ENCODE measurements around the gene CLIC5. TPM values are rescaled to one million over a fixed set of nuclear protein-coding genes. Genes with fewer than 3 reads are reported as not detected.

The CLIC5 gene
- total RNA-seq, 2 donors from 2014 or later: 1.6 to 3.3 TPM

GRCh38 chr6:46029602-46030001 is 13.9 kb upstream of the CLIC5 start:
- Histone ChIP-seq H3K4me1 (no peaks in the 10 kb centered on the region), H3K27me3 (no peaks in the 10 kb centered on the region), H3K36me3 (replicated peaks in 1 of 2; ENCODE audit: insufficient read depth in 1 of 2, low read depth in 2 of 2) (no peaks in the 10 kb centered on the region), H3K4me3 (no peak overlapping the region), H3K9me3 (no peaks in the 10 kb centered on the region), H3K27ac (no peak overlapping the region)
- ATAC-seq (no peak), DNase-seq (no peak)
- WGBS, 2 donors: 83 to 94% methylated on average over 1 of the region's 1 CpG
- intact Hi-C loops (cut with DNase I): no loop called here
- TF ChIP-seq CTCF (IDR thresholded peaks at IDR 0.05) (no peak), POLR2A (IDR thresholded peaks at IDR 0.05) (no peak)

DNA sequence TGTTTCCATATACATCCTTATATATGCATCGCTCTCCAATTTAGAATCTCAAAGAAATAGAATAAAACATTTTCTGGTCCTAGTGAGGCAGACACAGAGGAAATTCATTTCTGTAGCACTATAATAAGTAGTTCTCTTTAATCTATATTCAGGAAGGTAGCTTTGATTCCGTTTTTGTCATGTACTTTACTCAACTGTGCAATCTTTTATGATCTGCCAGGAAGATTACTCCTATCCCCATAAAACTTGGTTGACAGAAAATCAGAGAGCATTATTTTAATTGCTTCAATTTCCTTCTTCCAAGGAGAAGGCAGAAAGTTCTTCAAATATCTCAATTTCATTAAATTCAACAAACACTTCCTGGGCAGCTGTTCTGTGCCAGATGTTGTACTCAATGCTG is 10.6 kb upstream of the CLIC5 start:
- intact Hi-C loops (cut with DNase I): no loop called here
- Histone ChIP-seq H3K36me3 (replicated peaks in 1 of 2; ENCODE audit: insufficient read depth in 1 of 2, low read depth in 2 of 2) (no peaks in the 10 kb centered on the region), H3K4me3 (no peak overlapping the region), H3K27ac (no peak overlapping the region), H3K4me1 (no peaks in the 10 kb centered on the region), H3K9me3 (no peaks in the 10 kb centered on the region), H3K27me3 (no peaks in the 10 kb centered on the region)
- DNase-seq (no peak), ATAC-seq (no peak)
- 74 to 80% methylated on average over 2 of the region's 2 CpGs for WGBS, 2 donors
- TF ChIP-seq CTCF (IDR thresholded peaks at IDR 0.05) (no peak), POLR2A (IDR thresholded peaks at IDR 0.05) (no peak)

DNA sequence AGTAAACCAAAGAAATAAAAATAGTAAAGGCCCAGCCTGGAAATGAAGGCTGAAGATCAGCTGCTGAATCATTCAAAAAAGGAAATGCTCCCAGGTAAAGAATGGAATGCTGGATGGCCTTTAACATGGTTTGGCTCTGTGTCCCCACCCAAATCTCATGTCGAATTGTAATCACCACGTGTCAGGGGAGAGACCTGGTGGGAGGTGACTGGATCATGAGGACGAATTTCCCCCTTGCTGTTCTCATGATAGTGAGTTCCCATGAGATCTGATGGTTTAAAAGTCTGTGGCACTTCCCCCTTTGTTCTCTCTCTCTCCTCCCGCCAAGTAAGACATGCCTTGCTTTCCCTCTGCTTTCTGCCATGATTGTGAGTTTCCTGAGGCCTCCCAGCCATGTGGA is 9.9 kb upstream of the CLIC5 start:
- WGBS, 2 donors: 70 to 76% methylated on average over 4 of the region's 4 CpGs
- no peaks in the 10 kb centered on the region for H3K4me1 ChIP-seq

DNA sequence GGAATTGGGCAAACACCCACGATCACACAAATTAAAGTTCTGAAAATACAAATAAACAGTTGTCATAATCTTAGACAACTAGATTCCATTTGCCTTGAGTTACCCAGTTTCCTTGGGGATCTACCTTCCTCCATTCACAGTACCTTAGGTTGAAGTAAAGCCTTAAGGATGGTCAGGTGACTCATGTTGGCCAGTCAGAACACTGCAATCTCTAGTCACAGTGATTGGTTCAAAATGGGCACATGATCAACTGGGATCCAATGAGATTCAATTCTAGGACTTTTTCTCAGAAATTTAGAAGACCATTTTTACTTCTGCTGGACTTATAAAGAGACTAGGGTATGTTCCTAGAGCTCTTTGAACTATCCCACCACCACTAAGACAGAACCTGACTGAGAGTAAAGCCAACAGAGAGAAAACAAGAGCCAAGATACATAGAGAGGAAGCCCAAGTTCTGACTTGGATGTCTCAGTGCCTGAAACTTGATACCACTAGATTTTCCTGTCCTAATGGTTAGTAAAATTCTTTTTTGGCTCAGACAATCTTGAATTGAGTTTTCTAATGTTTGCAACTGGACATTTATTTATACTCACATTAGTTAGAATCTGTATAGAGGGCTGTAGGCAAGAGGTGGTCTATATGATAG is 8.6 kb upstream of the CLIC5 start:
- Histone ChIP-seq H3K27ac (no peak overlapping the region), H3K4me3 (no peak overlapping the region), H3K27me3 (no peaks in the 10 kb centered on the region), H3K36me3 (replicated peaks in 1 of 2; ENCODE audit: insufficient read depth in 1 of 2, low read depth in 2 of 2) (no peaks in the 10 kb centered on the region), H3K4me1 (no peaks in the 10 kb centered on the region), H3K9me3 (no peaks in the 10 kb centered on the region)
- DNase-seq (no peak), ATAC-seq (no peak)
- no peak for TF ChIP-seq POLR2A (IDR thresholded peaks at IDR 0.05)
- no peak for TF ChIP-seq CTCF (IDR thresholded peaks at IDR 0.05)
- intact Hi-C loops (cut with DNase I): no loop called here
- 73 to 86% methylated on average over 1 of the region's 1 CpG for WGBS, 2 donors

More for the DNA sequence above, 9.9 kb upstream of the CLIC5 start:
- H3K36me3 ChIP-seq (replicated peaks in 1 of 2; ENCODE audit: insufficient read depth in 1 of 2, low read depth in 2 of 2): no peaks in the 10 kb centered on the region
- TF ChIP-seq POLR2A (IDR thresholded peaks at IDR 0.05) (no peak), CTCF (IDR thresholded peaks at IDR 0.05) (no peak)
- H3K9me3 ChIP-seq: no peaks in the 10 kb centered on the region
- H3K27ac ChIP-seq: no peak overlapping the region
- no peak for ATAC-seq
- no peaks in the 10 kb centered on the region for H3K27me3 ChIP-seq
- intact Hi-C loops (cut with DNase I): no loop called here
- DNase-seq: no peak
- H3K4me3 ChIP-seq: no peak overlapping the region
